SIG-M5 (cell line): ENCODE data around the gene SNRPD3.
"Not testable (repeated sequence)": the region's sequence is repeated elsewhere in the genome, so short reads cannot be mapped to it uniquely, and the experiment has no call there.

Experiments
- DNase-seq: peaks from one replicate; lab custom pipeline; 2025; lab: John Stamatoyannopoulos, UW

The SNRPD3 gene

DNA sequence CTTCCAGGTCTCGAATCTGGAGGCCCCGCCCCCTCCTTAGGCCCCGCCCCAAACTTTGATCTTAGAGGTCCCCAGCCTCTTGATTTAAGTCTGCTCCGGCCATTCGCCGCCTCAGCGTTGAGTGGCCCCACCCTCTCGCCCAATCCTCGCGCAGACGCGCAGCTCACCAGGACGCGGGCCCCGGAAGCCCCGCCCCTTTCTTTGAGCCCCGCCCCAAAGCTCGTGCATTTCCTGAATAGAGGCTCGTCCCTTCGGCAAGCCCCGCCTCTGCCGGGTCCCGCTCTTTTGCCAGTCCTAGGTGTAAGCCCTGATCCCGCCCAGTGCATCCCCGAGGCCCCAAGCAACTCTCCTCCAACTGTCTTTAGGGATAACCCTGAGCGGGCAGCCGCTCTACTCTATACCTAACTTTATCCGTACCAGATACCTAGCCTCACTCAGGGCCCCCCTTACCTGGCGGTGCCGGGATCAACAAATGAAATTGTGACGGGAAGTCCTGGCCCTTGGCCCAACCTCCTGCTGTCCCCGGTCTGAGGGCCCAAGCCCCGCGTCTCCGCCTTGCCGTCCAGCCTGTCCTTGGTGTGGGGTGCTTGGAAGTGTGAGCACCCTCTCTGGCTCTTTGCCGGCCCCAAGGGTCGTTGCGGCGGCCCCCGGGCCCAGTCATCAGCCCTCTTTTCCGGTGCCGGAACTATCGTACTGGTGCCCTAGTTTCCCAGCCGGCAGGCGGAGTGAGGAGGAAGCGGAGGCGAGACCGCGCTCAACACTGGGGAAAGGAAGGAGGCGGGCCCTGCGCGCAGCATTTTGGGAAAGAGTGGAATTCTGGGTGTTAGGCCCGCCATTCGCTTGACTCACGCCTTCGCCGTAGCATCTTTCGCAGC is at the start of gene SNRPD3:
TSS of gene SNRPD3 (plus strand) at position 835 of the 875 bp plus-strand sequence. CDS start 1,676 bp downstream, outside the sequence.
- DNase-seq = peak; percentile 83

DNA sequence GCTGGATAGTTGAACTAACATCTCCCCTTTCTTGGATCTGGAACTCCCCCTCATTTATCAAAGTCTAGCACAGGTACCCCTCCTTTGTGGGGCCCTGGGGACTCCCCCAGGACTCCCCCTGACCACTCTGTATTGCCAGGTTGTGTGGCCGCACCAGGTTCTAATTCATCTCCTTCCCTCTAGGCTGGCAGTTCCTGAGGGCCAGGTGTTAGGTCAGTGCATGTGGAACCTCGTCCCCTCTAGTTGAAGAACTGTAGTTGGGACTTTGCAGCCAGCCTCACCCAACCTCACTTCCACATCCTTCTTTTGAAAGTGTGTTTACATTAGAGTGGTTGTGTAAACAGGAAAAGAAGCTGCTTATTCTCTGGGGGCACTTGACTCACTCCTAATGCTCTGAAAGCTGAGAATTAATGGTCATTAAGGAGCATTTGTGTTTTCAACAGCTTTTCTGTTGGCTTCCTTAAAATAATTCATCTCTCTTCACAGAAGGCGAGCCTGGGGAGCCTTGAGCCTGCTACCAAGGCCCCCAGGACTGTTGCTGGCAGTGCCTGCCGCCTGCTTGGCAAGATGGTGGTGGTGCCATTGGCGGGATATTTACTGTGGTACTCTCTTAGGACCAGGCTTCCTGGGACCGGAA is 48.9 kb upstream of the SNRPD3 start:
- DNase-seq = no peak

DNA sequence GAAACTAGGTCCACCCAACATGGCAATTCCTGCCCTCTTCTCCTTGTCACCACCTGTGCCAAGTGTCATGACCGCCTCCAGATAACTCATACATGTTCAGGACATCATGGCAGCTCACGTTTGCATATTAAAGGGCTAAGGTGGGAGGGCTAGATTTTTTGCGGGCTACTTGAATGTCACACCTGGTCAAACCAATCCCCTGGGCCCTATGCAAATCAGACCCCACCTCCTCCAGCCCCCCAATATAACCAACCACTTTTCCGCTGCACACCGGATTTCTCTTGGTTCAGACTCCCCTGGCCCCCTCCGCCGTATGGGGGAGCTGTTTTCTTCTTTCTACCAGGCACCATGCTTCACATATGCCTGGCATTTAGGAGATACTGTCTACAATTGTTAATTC is 48.1 kb upstream of the SNRPD3 start:
- DNase-seq = no peak

GRCh38 chr22:24510637-24511625 is 44.9 kb upstream of the SNRPD3 start:
- peak; percentile 90 for DNase-seq

DNA sequence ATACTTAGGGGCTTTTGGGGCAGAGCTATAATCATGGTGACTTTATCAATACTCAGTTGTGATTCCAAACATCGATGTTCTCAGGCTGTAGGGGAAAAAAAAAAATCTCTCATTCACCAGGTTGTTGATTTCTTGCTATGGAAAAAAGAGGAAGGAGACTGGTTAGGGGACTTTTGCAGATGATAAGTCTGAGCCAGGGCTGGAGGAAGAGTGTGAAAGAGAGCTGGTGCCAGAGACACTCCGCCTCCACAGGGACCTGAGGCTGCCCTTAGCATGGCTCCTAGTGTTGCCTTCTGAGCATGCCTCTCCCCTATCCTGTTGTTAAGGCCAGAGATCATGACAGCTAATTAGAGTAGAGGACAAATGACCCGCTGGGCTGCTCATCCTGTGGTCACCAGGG is 43.8 kb upstream of the SNRPD3 start:
- no peak for DNase-seq

- DNase-seq = no peak
Observed at GRCh38 chr22:24513378-24514240, 42.2 kb upstream of the SNRPD3 start.

- no peak for DNase-seq
Observed at GRCh38 chr22:24514241-24515026, 41.4 kb upstream of the SNRPD3 start.

DNA sequence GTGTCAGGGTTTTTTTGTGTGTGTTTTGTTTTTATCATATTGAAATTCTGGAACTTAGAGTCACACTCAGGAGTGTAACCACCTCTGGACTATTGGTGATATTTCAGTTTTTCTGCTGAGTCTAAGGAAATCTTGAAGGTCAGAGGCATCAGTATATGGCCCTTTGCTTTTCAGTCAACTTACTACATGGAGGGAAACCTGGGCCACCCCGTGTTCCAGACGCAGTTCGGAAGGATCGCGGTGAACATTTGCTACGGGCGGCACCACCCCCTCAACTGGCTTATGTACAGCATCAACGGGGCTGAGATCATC is 40.8 kb upstream of the SNRPD3 start:
- DNase-seq = no peak

DNA sequence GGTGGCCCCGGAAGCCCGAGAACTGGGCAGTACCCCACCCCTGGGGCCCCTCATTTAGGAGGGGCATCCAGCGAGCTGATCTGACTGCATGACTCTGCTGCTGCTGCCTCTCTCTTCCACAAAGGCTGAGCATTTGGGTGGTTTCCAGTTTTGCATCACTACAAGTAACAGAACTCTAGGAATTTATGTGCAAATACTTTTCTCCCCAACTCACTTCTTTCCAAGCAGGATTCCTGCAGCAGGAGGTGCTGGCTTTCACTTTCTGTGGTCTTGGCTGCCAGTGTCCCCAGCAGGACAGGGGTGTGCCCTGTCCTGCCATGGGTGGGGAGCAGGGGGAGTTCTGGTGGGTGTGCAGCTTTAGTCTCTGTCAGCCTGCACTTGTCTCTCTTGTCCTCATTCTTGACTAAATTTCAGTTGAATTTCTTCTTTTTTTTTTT is 39.5 kb upstream of the SNRPD3 start:
- no peak for DNase-seq

GRCh38 chr22:24517446-24517845 is 38.4 kb upstream of the SNRPD3 start:
- no peak for DNase-seq

- no peak for DNase-seq
Observed at GRCh38 chr22:24518228-24518627, 37.6 kb upstream of the SNRPD3 start.

GRCh38 chr22:24518771-24519485 is 36.9 kb upstream of the SNRPD3 start:
- DNase-seq = no peak

GRCh38 chr22:24519496-24519895 is 36.3 kb upstream of the SNRPD3 start:
- DNase-seq = no peak

GRCh38 chr22:24521791-24522245 is 34.0 kb upstream of the SNRPD3 start:
- DNase-seq = no peak

GRCh38 chr22:24523873-24524272 is 31.9 kb upstream of the SNRPD3 start:
- DNase-seq = no peak

DNA sequence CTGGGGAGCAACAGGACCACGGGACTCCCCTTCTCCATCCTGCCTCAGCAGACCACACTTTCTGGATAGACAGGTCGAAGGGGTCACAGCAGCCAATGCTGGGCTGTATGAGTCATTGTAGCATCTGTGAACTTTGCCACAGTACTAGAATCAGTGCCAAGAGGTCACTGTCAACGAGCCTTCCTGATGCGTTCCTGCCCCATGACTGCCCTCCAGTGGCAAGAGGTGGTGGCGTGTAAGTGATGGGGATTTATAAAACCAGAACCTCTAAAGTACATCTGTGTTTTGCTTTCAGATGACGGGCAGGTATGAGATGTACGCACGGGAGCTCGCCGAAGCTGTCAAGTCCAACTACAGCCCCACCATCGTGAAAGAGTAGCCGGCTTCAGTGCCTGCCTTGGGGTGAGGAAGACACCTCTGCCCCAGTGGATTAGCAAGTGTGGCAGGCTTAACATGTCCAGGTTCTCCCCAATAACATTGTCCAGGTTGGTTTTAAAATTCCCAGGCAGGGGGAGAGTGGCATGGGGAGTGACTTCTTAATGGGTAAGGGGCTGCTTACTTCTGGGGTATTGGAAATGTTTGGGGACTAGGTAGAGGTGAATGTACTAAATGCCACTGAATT is 30.3 kb upstream of the SNRPD3 start:
- no peak for DNase-seq

DNA sequence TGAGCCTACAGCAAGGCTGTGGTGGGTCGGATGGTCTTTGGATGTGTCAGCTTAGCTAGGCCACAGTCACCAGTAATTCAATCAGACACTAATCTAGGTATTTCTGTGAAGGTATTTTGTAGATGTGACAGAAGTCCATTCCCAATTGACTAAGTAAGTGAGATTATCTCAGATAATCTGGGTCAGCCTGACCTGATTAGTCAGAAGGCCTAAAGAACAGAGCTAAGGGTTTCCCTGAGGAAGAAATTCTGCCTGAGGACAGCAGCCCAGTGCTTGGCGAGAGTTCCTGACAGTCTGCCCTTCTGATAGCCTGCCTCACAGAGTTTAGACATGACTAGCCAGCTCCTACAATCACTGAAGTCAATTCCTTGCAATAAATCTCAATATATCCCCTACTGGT is 29.6 kb upstream of the SNRPD3 start:
- no peak for DNase-seq

DNA sequence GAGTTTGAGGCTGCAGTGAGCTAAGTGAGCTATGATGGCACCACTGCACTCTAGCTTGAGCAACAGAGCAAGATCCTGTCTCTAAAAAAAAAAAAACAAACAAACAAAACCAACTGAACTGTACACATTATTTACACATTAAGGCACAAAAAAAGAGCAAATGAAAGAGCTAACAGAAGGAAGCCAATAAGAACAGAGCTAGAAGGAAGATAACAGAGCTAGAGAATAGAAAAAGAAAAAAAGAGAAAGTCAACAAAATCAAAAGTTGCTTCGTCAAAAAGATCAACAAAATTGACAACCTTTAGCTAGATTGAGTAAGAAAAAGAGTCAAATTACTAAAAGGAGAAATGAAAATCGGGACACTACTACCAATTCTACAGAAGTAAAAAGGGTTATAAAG is 25.9 kb upstream of the SNRPD3 start:
- DNase-seq = no peak

DNA sequence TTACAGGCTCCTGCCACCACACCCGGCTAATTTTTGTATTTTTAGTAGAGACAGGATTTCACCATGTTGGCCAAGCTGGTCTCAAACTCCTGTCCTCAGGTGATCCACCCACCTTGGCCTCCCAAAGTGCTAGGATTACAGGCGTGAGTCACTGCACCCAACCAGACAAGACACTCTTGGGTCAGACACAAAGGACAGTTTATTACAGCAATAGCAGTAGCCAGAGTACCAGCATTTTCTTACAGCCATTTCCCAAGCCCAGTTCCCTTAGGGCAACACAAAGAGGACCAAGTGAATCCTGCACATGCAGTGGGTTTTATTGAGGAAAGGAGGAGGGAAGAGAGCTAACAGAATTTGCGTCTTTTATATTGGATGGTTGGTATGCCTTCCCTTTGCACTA is 24.8 kb upstream of the SNRPD3 start:
- not testable (repeated sequence) for DNase-seq
